Activated CD4-positive, alpha-beta T cell treated with anti-CD3 and anti-CD28 coated beads, Interleukin-2, Interleukin-4, amounts not matched to agents 100 ng/mL and 50 ng/mL, durations not matched to agents 16 hours and 8 hours (primary cell): ENCODE data around the gene TIMM50.

ENCODE experiments used
- DNase-seq: peaks from one replicate; pipeline ENCODE4 v3.0.0-alpha.2; 2020; ENCODE audit warnings: low spot score

The TIMM50 gene

GRCh38 chr19:39533003-39533512, 52.4 kb downstream of the TIMM50 start:
- DNase-seq: no peak

GRCh38 chr19:39533791-39534190, 53.2 kb downstream of the TIMM50 start:
- DNase-seq: no peak

- peak; percentile 33 for DNase-seq
Observed at GRCh38 chr19:39539165-39539517, 58.5 kb downstream of the TIMM50 start.

- peak; percentile 96 for DNase-seq
Observed at GRCh38 chr19:39539518-39540332, 59.1 kb downstream of the TIMM50 start, which contains the start of gene EID2. EID2 (minus strand) TSS chr19:39540161; CDS start chr19:39540079, 82 bp downstream.

- DNase-seq: no peak
Observed at GRCh38 chr19:39540333-39540673, 59.7 kb downstream of the TIMM50 start.
